ENCODE data around the gene USP19. TPM values are rescaled to one million over a fixed set of nuclear protein-coding genes. Genes with fewer than 3 reads are reported as not detected.

The USP19 gene
- polyA plus RNA-seq, 1 donor from 2014 or later = 58.5 TPM

- Histone ChIP-seq H3K27me3 (ENCODE audit: insufficient read depth, low read depth, low read length) (no peaks in the 10 kb centered on the region), H3K4me2 (ENCODE audit: low read length) (peak within 1 kb of the TSS; percentile 70), H3K9me2 (ENCODE audit: insufficient read depth, low read length) (no peaks in the 10 kb centered on the region), H3K9me3 (ENCODE audit: low read length) (no peaks in the 10 kb centered on the region), H3K9ac (ENCODE audit: low read length) (peak within 1 kb of the TSS; percentile 65), H3K4me3 (ENCODE audit: low read length) (peak within 1 kb of the TSS; percentile 68), H3K36me3 (ENCODE audit: insufficient read depth, low read length) (no peaks in the 10 kb centered on the region), H2AFZ (ENCODE audit: low read depth, low read length) (peak within 1 kb of the TSS; percentile 57), H3K27ac (ENCODE audit: low read length) (peak within 1 kb of the TSS; percentile 18), H4K20me1 (ENCODE audit: insufficient read depth) (no peaks in the 10 kb centered on the region), H3F3A (ENCODE audit: insufficient read depth, low read length, poor library complexity, severe bottlenecking) (no peaks in the 10 kb centered on the region), H3K79me2 (replicated peaks; ENCODE audit: insufficient read depth, low read length) (no peaks in the 10 kb centered on the region)
- no peak for TF ChIP-seq EP300 (conservative IDR thresholded peaks at IDR 0.05; ENCODE audit: poor library complexity, severe bottlenecking)
- TF ChIP-seq REST (IDR thresholded peaks at IDR 0.05; ENCODE audit: borderline replicate concordance) = no peak
- TF ChIP-seq SMC3 (conservative IDR thresholded peaks at IDR 0.05; ENCODE audit: poor library complexity) = no peak
- no peak for TF ChIP-seq EZH2 (IDR thresholded peaks at IDR 0.05; ENCODE audit: borderline replicate concordance, insufficient read depth, low read length, poor library complexity, severe bottlenecking)
- no peak for TF ChIP-seq RAD21 (conservative IDR thresholded peaks at IDR 0.05)
- TF ChIP-seq CTCF (IDR thresholded peaks at IDR 0.05; ENCODE audit: poor library complexity, severe bottlenecking) = no peak
- TF ChIP-seq TAF1 (IDR thresholded peaks at IDR 0.05; ENCODE audit: low read depth) = no peak
- no peak for TF ChIP-seq MXI1 (conservative IDR thresholded peaks at IDR 0.05; ENCODE audit: poor library complexity, severe bottlenecking)
- no peak for TF ChIP-seq POLR2AphosphoS5 (IDR thresholded peaks at IDR 0.05)
Observed at GRCh38 chr3:49132437-49133225, 12.0 kb upstream of the USP19 start, which contains the start of gene LAMB2. LAMB2 (minus strand) TSS chr3:49133050; CDS start chr3:49132867, 183 bp downstream.

DNA sequence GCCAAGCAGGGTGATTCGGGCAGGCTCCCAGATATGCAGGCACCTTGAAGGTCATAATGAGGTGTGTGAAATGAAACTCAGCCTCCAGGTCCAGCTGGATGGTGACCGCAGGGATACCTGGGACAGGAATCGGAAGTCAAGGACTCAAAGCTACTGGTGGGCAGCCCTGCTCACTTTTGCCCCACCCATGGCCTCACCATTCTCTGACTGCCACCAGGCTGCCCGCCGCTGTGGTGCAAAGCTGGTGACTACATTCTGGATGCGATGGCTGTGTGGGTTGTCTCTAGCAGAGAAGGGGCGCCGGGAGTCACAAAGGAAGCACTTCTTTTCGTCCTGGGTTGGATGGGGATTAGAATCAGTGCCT is 11.4 kb upstream of the USP19 start:
- Histone ChIP-seq H3K9me2 (ENCODE audit: insufficient read depth, low read length) (no peaks in the 10 kb centered on the region), H2AFZ (ENCODE audit: low read depth, low read length) (no peak overlapping the region), H3K27me3 (ENCODE audit: insufficient read depth, low read depth, low read length) (no peaks in the 10 kb centered on the region), H3K27ac (ENCODE audit: low read length) (no peak overlapping the region), H3K36me3 (ENCODE audit: insufficient read depth, low read length) (no peaks in the 10 kb centered on the region), H3K9ac (ENCODE audit: low read length) (no peak overlapping the region), H3K4me3 (ENCODE audit: low read length) (no peak overlapping the region), H3K79me2 (replicated peaks; ENCODE audit: insufficient read depth, low read length) (no peaks in the 10 kb centered on the region), H3K9me3 (ENCODE audit: low read length) (no peaks in the 10 kb centered on the region), H3F3A (ENCODE audit: insufficient read depth, low read length, poor library complexity, severe bottlenecking) (no peaks in the 10 kb centered on the region), H3K4me2 (ENCODE audit: low read length) (no peak overlapping the region), H4K20me1 (ENCODE audit: insufficient read depth) (no peaks in the 10 kb centered on the region)
- TF ChIP-seq CTCF (IDR thresholded peaks at IDR 0.05; ENCODE audit: poor library complexity, severe bottlenecking) (no peak), REST (IDR thresholded peaks at IDR 0.05; ENCODE audit: borderline replicate concordance) (no peak), RAD21 (conservative IDR thresholded peaks at IDR 0.05) (no peak), EP300 (conservative IDR thresholded peaks at IDR 0.05; ENCODE audit: poor library complexity, severe bottlenecking) (no peak), TAF1 (IDR thresholded peaks at IDR 0.05; ENCODE audit: low read depth) (no peak), MXI1 (conservative IDR thresholded peaks at IDR 0.05; ENCODE audit: poor library complexity, severe bottlenecking) (no peak), SMC3 (conservative IDR thresholded peaks at IDR 0.05; ENCODE audit: poor library complexity) (no peak), EZH2 (IDR thresholded peaks at IDR 0.05; ENCODE audit: borderline replicate concordance, insufficient read depth, low read length, poor library complexity, severe bottlenecking) (no peak), POLR2AphosphoS5 (IDR thresholded peaks at IDR 0.05) (no peak)

All from neural cell (in vitro differentiated cells).